C4-2B (cell line): ENCODE data around the gene PLXNB3.

Experiments used
- ZFX ChIP-seq: fragments of 450-650 bp; IDR thresholded peaks from 2 replicates; pipeline ENCODE4 v1.6.1; 2017
- TF ChIP-seq, protein P1 (sequence below): fragments of 450-650 bp; conservative IDR thresholded peaks from 2 replicates; pipeline ENCODE4 v1.5.1; 2017; ENCODE audit warnings: mild to moderate bottlenecking

DNA sequence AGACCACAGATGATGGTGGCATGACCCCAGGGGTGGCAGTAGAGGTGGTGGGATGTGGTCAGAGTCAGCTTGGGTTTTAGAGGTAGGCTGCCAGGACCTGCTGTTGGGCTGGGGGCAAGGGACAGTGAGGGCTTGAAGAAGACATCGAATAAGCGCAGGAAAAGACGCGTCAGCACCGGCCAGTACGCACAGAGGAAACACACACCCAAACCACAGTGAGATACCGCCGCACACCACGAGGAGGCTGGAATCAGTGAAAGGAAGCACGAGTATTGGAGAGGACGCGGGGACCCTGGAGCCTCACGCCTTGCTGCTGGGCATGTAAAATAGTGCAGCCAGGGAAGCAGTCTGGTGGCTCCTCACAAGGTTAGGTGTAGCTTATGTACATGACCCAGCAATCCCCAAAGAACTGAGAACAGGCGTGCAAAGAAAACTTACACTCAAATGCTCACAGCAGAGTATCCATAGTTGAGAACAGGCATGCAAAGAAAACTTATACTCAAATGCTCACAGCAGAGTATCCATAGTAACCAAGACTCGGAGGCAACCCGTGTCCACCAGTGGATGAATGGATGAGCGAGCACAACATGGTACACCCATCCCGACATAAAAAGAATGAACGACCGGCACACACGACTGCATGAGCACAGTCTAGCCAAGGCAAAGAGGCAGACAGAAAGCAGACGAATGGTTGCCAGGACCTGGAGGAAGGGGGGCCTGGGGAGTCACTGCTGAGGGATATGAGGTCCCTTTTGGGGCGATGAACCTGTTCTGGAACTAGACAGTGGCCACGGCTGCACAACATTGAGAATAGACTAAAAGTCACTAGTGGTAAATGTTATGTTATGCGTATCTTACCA, 53.0 kb downstream of the PLXNB3 start:
- TF ChIP-seq, protein P1, sequence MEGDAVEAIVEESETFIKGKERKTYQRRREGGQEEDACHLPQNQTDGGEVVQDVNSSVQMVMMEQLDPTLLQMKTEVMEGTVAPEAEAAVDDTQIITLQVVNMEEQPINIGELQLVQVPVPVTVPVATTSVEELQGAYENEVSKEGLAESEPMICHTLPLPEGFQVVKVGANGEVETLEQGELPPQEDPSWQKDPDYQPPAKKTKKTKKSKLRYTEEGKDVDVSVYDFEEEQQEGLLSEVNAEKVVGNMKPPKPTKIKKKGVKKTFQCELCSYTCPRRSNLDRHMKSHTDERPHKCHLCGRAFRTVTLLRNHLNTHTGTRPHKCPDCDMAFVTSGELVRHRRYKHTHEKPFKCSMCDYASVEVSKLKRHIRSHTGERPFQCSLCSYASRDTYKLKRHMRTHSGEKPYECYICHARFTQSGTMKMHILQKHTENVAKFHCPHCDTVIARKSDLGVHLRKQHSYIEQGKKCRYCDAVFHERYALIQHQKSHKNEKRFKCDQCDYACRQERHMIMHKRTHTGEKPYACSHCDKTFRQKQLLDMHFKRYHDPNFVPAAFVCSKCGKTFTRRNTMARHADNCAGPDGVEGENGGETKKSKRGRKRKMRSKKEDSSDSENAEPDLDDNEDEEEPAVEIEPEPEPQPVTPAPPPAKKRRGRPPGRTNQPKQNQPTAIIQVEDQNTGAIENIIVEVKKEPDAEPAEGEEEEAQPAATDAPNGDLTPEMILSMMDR = no peak
- no peak for TF ChIP-seq ZFX
